Liver (tissue), 9 donors: Measurements from ENCODE around the gene CLDN20. TPM values are rescaled to one million over a fixed set of nuclear protein-coding genes. Genes with fewer than 3 reads are reported as not detected.

Experiments used
- DNase-seq: peaks from one replicate; pipeline ENCODE4 v3.0.0-alpha.2; 2017; ENCODE audit warnings: low spot score
- H3K27ac ChIP-seq, 2 donors: one replicate each; pipeline ENCODE4 v1.7.0; 2013; ENCODE audit warnings: inconsistent platforms in 2 of 2, low read length in 2 of 2, control low read depth in 1 of 2, low read depth in 1 of 2, mild to moderate bottlenecking in 1 of 2
- H3K27me3 ChIP-seq, 4 donors: one replicate each; pipeline versions ENCODE4 v1.6.1 to v1.7.0; 2013; ENCODE audit warnings: low read length in 3 of 4, inconsistent platforms in 1 of 4, mild to moderate bottlenecking in 1 of 4, moderate library complexity in 1 of 4; ENCODE audit not compliant: control insufficient read depth in 4 of 4, insufficient read depth in 4 of 4
- H3K36me3 ChIP-seq, 4 donors: one replicate each; pipeline versions ENCODE4 v1.6.1 to v1.7.0; 2013; ENCODE audit warnings: low read length in 3 of 4, mild to moderate bottlenecking in 3 of 4, low read depth in 1 of 4, moderate library complexity in 1 of 4; ENCODE audit not compliant: control insufficient read depth in 4 of 4, insufficient read depth in 3 of 4
- H3K4me1 ChIP-seq, 4 donors: one replicate each; pipeline versions ENCODE4 v1.6.1 to v1.7.0; 2013; ENCODE audit warnings: low read length in 3 of 4, mild to moderate bottlenecking in 3 of 4, moderate library complexity in 1 of 4; ENCODE audit not compliant: control insufficient read depth in 4 of 4, insufficient read depth in 4 of 4
- H3K4me3 ChIP-seq, 3 donors: one replicate each; pipeline versions ENCODE4 v1.6.1 to v1.7.0; 2013; ENCODE audit warnings: low read length in 3 of 3, control low read depth in 1 of 3, low read depth in 1 of 3, mild to moderate bottlenecking in 1 of 3
- H3K9ac ChIP-seq, 2 donors: one replicate each; pipeline ENCODE4 v1.7.0; 2013; ENCODE audit warnings: low read length in 2 of 2, mild to moderate bottlenecking in 2 of 2, moderate library complexity in 2 of 2, control low read depth in 1 of 2, low read depth in 1 of 2
- H3K9me3 ChIP-seq, 4 donors: one replicate each; pipeline versions ENCODE4 v1.6.1 to v1.7.0; 2013; ENCODE audit warnings: low read length in 3 of 4; ENCODE audit not compliant: control insufficient read depth in 4 of 4
- ATF3 ChIP-seq: IDR thresholded peaks from 2 replicates; pipeline ENCODE4 v1.6.1; 2016; ENCODE audit warnings: antibody characterized with exemption
- FOXA1 ChIP-seq: IDR thresholded peaks from 2 replicates; pipeline ENCODE4 v1.6.1; 2016; ENCODE audit warnings: antibody characterized with exemption
- FOXA2 ChIP-seq: IDR thresholded peaks from 2 replicates; pipeline ENCODE4 v1.6.1; 2016; ENCODE audit warnings: antibody characterized with exemption
- GABPA ChIP-seq, 2 donors: IDR thresholded peaks in 1 of 2; conservative IDR thresholded peaks in 1 of 2; 2 replicates each; pipeline ENCODE4 v1.6.1; 2016; ENCODE audit warnings: antibody characterized with exemption in 2 of 2, mild to moderate bottlenecking in 1 of 2, moderate library complexity in 1 of 2
- HNF4A ChIP-seq, 2 donors: conservative IDR thresholded peaks; 2 replicates each; pipeline ENCODE4 v1.6.1; 2016; ENCODE audit warnings: antibody characterized with exemption in 2 of 2, mild to moderate bottlenecking in 2 of 2
- HNF4G ChIP-seq: IDR thresholded peaks from 2 replicates; pipeline ENCODE4 v1.6.1; 2016; ENCODE audit warnings: antibody characterized with exemption
- JUND ChIP-seq, 2 donors: IDR thresholded peaks; 2 replicates each; pipeline ENCODE4 v1.6.1; 2016; ENCODE audit warnings: antibody characterized with exemption in 2 of 2
- NR2F2 ChIP-seq: IDR thresholded peaks from 2 replicates; pipeline ENCODE4 v1.6.1; 2016; ENCODE audit warnings: antibody characterized with exemption
- REST ChIP-seq: IDR thresholded peaks from 2 replicates; pipeline ENCODE4 v1.6.1; 2016; ENCODE audit warnings: antibody characterized with exemption, mild to moderate bottlenecking
- RXRA ChIP-seq, 2 donors: IDR thresholded peaks; 2 replicates each; pipeline ENCODE4 v1.6.1; 2017 to 2018; ENCODE audit warnings: antibody characterized with exemption in 2 of 2, mild to moderate bottlenecking in 1 of 2
- TAF1 ChIP-seq: conservative IDR thresholded peaks from 2 replicates; pipeline ENCODE4 v1.6.1; 2016; ENCODE audit warnings: antibody characterized with exemption, mild to moderate bottlenecking
- YY1 ChIP-seq: IDR thresholded peaks from 2 replicates; pipeline ENCODE4 v1.6.1; 2016; ENCODE audit warnings: antibody characterized with exemption, mild to moderate bottlenecking
- WGBS: extraction: QIAGEN DNeasy Blood & Tissue Kit; methylation state at CpG from one replicate; pipeline ENCODE4 v1.1.7; 2013; 5-methylcytosine and 5-hydroxymethylcytosine counted together
- polyA plus RNA-seq, 2 donors: library from polyadenylated mRNA; stranded (reverse) in 1 of 2; unstranded in 1 of 2; fragments of 200-250 nt in 1 of 2; fragments of >200 nt in 1 of 2; fragmentation: Nextera tagmentation in 1 of 2; extraction: Ambion mirVana in 1 of 2; gene quantifications; one replicate each; pipeline versions ENCODE4 v1.2.1 to v1.2.3, GENCODE V29; 2013 to 2015
- total RNA-seq, 2 donors: library from RNA; depleted of rRNA; stranded (reverse); fragments of >200 nt; gene quantifications; one replicate each; pipeline ENCODE4 v1.2.3, GENCODE V29; 2014
- TF ChIP-seq, protein P1 (sequence below): fragments of 150-350 bp; IDR thresholded peaks from 2 replicates; pipeline ENCODE4 v1.5.1; 2017; ENCODE audit warnings: improper control_type of control experiment, low read depth, low read length; ENCODE audit not compliant: missing input control
- TF ChIP-seq, protein P2 (sequence below): IDR thresholded peaks from 2 replicates; pipeline ENCODE4 v1.6.1; 2016; ENCODE audit warnings: antibody characterized with exemption
- donor health status: healthy.
- donor health status: healthy.
- donor health status: healthy.
- donor health status: healthy.
- donor health status: healthy.

Gene CLDN20
- total and polyA plus RNA-seq, 4 donors = 0.26 TPM; not detected in 3

- Histone ChIP-seq H3K4me1 (no peaks in the 10 kb centered on the region), H3K4me3 (no peak overlapping the region), H3K36me3 (no peaks in the 10 kb centered on the region), H3K27me3 (peaks cover 0 to 6% (median 0%) of the 10 kb centered on the region in 4 donors), H3K27ac (no peak overlapping the region), H3K9ac (no peak overlapping the region), H3K9me3 (peaks cover 0 to 2% (median 0%) of the 10 kb centered on the region in 4 donors)
- WGBS = 80% methylated on average over 4 of the region's 4 CpGs
- TF ChIP-seq HNF4G = no peak
- TF ChIP-seq GABPA (IDR thresholded peaks at IDR 0.05 in 1 of 2, conservative IDR thresholded peaks at IDR 0.05 in 1 of 2) = no peak
- no peak for TF ChIP-seq FOXA2
- no peak for TF ChIP-seq HNF4A (conservative IDR thresholded peaks at IDR 0.05)
- no peak for TF ChIP-seq NR2F2
- TF ChIP-seq FOXA1 = no peak
- TF ChIP-seq REST = no peak
- TF ChIP-seq TAF1 = no peak
- no peak for TF ChIP-seq JUND (IDR thresholded peaks at IDR 0.05)
- no peak for TF ChIP-seq YY1
- no peak for TF ChIP-seq ATF3
- DNase-seq = no peak
Observed at GRCh38 chr6:155222506-155222905, 41.3 kb upstream of the CLDN20 start.

DNA sequence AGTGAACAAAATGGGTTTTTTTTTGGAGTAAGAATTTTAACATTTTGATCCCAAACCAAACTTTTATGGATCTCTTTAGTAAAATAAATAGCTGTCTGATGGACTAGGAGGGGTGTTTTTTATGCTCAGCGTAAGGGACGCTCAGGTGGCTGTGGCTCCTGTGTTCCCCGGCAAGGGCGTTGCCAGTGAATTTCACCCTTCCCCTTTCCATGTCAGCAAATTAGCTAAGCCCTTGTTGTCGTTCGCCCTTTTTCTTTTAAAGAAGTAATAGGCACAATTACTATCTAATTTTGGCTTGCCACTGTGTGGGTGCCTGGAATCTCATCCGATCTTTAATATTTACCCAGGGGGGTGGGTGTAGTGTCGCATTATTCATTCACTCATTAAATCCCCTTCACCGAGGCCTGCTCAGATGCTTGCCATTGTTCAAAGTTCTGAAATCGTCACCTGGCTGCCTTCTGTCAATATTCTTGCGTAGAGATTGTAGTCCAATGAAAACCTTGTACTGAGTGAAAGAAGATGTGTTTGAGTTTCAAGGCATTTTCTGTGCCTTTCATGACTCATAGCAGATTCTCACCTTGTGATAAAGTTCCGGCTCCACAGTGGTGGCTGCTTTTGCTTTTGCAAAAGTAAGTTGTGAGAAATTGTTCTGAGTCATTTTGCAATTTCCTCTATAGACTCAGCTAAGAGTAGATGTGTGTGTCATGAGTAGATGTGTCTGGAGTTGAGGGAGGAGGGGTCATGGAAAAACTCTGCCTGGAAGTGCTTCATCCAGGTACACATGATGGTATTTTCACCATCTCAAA, 40.0 kb upstream of the CLDN20 start:
- DNase-seq = no peak
- H3K4me3 ChIP-seq = no peak overlapping the region
- TF ChIP-seq, protein P1, sequence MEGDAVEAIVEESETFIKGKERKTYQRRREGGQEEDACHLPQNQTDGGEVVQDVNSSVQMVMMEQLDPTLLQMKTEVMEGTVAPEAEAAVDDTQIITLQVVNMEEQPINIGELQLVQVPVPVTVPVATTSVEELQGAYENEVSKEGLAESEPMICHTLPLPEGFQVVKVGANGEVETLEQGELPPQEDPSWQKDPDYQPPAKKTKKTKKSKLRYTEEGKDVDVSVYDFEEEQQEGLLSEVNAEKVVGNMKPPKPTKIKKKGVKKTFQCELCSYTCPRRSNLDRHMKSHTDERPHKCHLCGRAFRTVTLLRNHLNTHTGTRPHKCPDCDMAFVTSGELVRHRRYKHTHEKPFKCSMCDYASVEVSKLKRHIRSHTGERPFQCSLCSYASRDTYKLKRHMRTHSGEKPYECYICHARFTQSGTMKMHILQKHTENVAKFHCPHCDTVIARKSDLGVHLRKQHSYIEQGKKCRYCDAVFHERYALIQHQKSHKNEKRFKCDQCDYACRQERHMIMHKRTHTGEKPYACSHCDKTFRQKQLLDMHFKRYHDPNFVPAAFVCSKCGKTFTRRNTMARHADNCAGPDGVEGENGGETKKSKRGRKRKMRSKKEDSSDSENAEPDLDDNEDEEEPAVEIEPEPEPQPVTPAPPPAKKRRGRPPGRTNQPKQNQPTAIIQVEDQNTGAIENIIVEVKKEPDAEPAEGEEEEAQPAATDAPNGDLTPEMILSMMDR = no peak
- TF ChIP-seq REST (no peak), JUND (IDR thresholded peaks at IDR 0.05) (no peak), RXRA (IDR thresholded peaks at IDR 0.05) (no peak), YY1 (no peak)
- TF ChIP-seq, protein P2, sequence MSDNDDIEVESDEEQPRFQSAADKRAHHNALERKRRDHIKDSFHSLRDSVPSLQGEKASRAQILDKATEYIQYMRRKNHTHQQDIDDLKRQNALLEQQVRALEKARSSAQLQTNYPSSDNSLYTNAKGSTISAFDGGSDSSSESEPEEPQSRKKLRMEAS = no peak
- no peak overlapping the region for H3K27ac ChIP-seq
- no peaks in the 10 kb centered on the region for H3K36me3 ChIP-seq
- peaks cover 0 to 2% (median 0%) of the 10 kb centered on the region in 4 donors for H3K9me3 ChIP-seq
- no peak overlapping the region for H3K9ac ChIP-seq
- 48% methylated on average over 12 of the region's 12 CpGs for WGBS
- H3K4me1 ChIP-seq = no peaks in the 10 kb centered on the region
- peaks cover 0 to 6% (median 0%) of the 10 kb centered on the region in 4 donors for H3K27me3 ChIP-seq
